ENCODE measurements around the gene NCKAP5. TPM values are rescaled to one million over a fixed set of nuclear protein-coding genes. Genes with fewer than 3 reads are reported as not detected.

Gene NCKAP5
- polyA plus RNA-seq, 3 donors, result not detected

DNA sequence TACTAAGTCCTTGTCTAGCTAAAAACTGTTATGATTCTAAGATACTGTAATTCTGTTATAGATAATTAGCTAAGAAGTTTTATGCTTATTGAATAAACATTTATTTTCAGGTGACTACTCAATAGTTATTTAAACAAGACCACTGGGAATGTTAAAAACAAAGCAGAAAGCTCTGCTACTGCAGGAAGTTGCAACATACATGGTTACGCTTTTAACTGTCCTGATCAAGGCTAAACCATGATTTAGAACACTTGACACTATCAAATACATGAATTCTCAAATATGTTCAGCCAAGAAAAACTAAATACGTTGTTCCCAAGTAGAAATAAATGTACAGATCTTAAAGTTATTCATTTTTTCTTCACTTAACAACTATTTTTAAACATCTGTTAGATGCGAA, 263.9 kb downstream of the NCKAP5 start:
- no peaks in the 10 kb centered on the region for H4K20me1 ChIP-seq (ENCODE audit: insufficient read depth, low read length)
- H3K9me3 Mint-ChIP-seq, result peaks cover 0 to 5% (median 4%) of the 10 kb centered on the region in 7 donors
- H3K9ac ChIP-seq (ENCODE audit: insufficient read depth, low read length, poor library complexity, severe bottlenecking), result no peak overlapping the region
- no peaks in the 10 kb centered on the region for H3K4me1 ChIP-seq (ENCODE audit: control insufficient read depth in 1 of 2, insufficient read depth in 2 of 2, low read length in 2 of 2)
- no peaks in the 10 kb centered on the region for H3K36me3 ChIP-seq (replicated peaks in 1 of 2; ENCODE audit: control insufficient read depth in 1 of 2, insufficient read depth in 2 of 2, low read length in 2 of 2)
- no peak overlapping the region for H2AFZ ChIP-seq (ENCODE audit: insufficient read depth, low read depth, low read length, poor library complexity, severe bottlenecking)
- H3K27me3 ChIP-seq (ENCODE audit: control insufficient read depth in 2 of 2, insufficient read depth in 2 of 2, low read length in 2 of 2), result no peaks in the 10 kb centered on the region
- H3K79me2 ChIP-seq (ENCODE audit: insufficient read depth, low read length), result no peaks in the 10 kb centered on the region
- no peaks in the 10 kb centered on the region for H3K4me1 Mint-ChIP-seq
- H3K9me3 ChIP-seq (replicated peaks in 1 of 2; ENCODE audit: control insufficient read depth in 1 of 2, insufficient read depth in 1 of 2, low read length in 2 of 2), result peaks cover 0 to 2% of the 10 kb centered on the region in 2 donors
- H3K27ac Mint-ChIP-seq, result no peak overlapping the region
- H3K27ac ChIP-seq (ENCODE audit: low read depth in 1 of 2, low read length in 2 of 2), result no peak overlapping the region
- intact Hi-C loops (cut with micrococcal nuclease), result no loop called here
- TF ChIP-seq, protein P1, sequence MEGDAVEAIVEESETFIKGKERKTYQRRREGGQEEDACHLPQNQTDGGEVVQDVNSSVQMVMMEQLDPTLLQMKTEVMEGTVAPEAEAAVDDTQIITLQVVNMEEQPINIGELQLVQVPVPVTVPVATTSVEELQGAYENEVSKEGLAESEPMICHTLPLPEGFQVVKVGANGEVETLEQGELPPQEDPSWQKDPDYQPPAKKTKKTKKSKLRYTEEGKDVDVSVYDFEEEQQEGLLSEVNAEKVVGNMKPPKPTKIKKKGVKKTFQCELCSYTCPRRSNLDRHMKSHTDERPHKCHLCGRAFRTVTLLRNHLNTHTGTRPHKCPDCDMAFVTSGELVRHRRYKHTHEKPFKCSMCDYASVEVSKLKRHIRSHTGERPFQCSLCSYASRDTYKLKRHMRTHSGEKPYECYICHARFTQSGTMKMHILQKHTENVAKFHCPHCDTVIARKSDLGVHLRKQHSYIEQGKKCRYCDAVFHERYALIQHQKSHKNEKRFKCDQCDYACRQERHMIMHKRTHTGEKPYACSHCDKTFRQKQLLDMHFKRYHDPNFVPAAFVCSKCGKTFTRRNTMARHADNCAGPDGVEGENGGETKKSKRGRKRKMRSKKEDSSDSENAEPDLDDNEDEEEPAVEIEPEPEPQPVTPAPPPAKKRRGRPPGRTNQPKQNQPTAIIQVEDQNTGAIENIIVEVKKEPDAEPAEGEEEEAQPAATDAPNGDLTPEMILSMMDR (IDR thresholded peaks at IDR 0.05), result no peak
- H3K4me2 ChIP-seq (replicated peaks; ENCODE audit: extremely low read depth, low read length, poor library complexity, severe bottlenecking), result no peak overlapping the region
- no peak overlapping the region for H3K4me3 Mint-ChIP-seq
- no peak for DNase-seq
- WGBS (ENCODE audit: insufficient coverage), result 80% methylated on average over 1 of the region's 3 CpGs
- H3K4me3 ChIP-seq (replicated peaks in 1 of 3; ENCODE audit: low read depth in 2 of 3, low read length in 3 of 3), result no peak overlapping the region
- no peaks in the 10 kb centered on the region for H3K27me3 Mint-ChIP-seq (ENCODE audit: low read depth in 3 of 3)
- no peaks in the 10 kb centered on the region for H3K36me3 Mint-ChIP-seq

DNA sequence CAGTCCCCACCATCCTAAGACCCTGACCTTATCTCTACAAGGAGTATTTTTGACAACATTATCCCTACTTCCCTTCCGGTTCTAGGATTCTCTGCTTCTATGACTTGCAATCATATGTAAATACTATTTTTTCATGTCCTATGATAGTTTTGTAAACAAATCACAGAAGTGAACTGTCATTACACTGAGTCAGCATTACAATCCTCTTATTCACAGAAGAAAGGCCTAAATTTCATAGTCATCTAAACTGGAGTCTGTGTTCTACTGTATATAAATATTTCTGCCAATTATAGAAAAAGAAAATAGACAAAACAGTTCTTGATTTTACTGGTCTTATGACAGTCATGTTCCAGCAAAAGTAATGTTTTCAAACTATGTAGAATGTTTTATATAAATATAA, 265.1 kb downstream of the NCKAP5 start:
- peaks cover 0 to 7% (median 4%) of the 10 kb centered on the region in 7 donors for H3K9me3 Mint-ChIP-seq

More for the DNA sequence above, 265.1 kb downstream of the NCKAP5 start:
- no peaks in the 10 kb centered on the region for H3K4me1 Mint-ChIP-seq
- Histone ChIP-seq H3K9ac (ENCODE audit: insufficient read depth, low read length, poor library complexity, severe bottlenecking) (no peak overlapping the region), H3K27ac (ENCODE audit: low read depth in 1 of 2, low read length in 2 of 2) (no peak overlapping the region), H3K4me2 (replicated peaks; ENCODE audit: extremely low read depth, low read length, poor library complexity, severe bottlenecking) (no peak overlapping the region), H2AFZ (ENCODE audit: insufficient read depth, low read depth, low read length, poor library complexity, severe bottlenecking) (no peak overlapping the region), H3K27me3 (ENCODE audit: control insufficient read depth in 2 of 2, insufficient read depth in 2 of 2, low read length in 2 of 2) (no peaks in the 10 kb centered on the region), H3K4me3 (replicated peaks in 1 of 3; ENCODE audit: low read depth in 2 of 3, low read length in 3 of 3) (no peak overlapping the region), H3K79me2 (ENCODE audit: insufficient read depth, low read length) (no peaks in the 10 kb centered on the region), H3K4me1 (ENCODE audit: control insufficient read depth in 1 of 2, insufficient read depth in 2 of 2, low read length in 2 of 2) (no peaks in the 10 kb centered on the region), H3K36me3 (replicated peaks in 1 of 2; ENCODE audit: control insufficient read depth in 1 of 2, insufficient read depth in 2 of 2, low read length in 2 of 2) (no peaks in the 10 kb centered on the region), H3K9me3 (replicated peaks in 1 of 2; ENCODE audit: control insufficient read depth in 1 of 2, insufficient read depth in 1 of 2, low read length in 2 of 2) (peaks cover 0 to 4% of the 10 kb centered on the region in 2 donors), H4K20me1 (ENCODE audit: insufficient read depth, low read length) (no peaks in the 10 kb centered on the region)
- no peak overlapping the region for H3K4me3 Mint-ChIP-seq
- no peak for DNase-seq
- intact Hi-C loops (cut with micrococcal nuclease), result no loop called here
- H3K27ac Mint-ChIP-seq, result no peak overlapping the region
- WGBS (ENCODE audit: insufficient coverage), result no CpG with 5 or more reads among the region's 1 CpG
- TF ChIP-seq, protein P1 (IDR thresholded peaks at IDR 0.05), result no peak
- H3K27me3 Mint-ChIP-seq (ENCODE audit: low read depth in 3 of 3), result no peaks in the 10 kb centered on the region
- no peaks in the 10 kb centered on the region for H3K36me3 Mint-ChIP-seq
